HG02938 (cell line): ENCODE data around the gene OR4K2.
"Not testable (repeated sequence)": the region's sequence is repeated elsewhere in the genome, so short reads cannot be mapped to it uniquely, and the experiment has no call there.

Source experiments
- ATAC-seq: cut with Tn5 transposase; IDR thresholded peaks from one replicate; pipeline ENCODE4 v1.9.1; 2021; ENCODE audit warnings: mild to moderate bottlenecking, moderate library complexity; ENCODE audit not compliant: unreplicated experiment

The OR4K2 gene

GRCh38 chr14:19874842-19875241 is at the start of gene OR4K2:
Gene OR4K2, plus strand, starts transcription at chr14:19875142. Its CDS starts 1,126 bp downstream, at chr14:19876268.
- no peak for ATAC-seq

GRCh38 chr14:19827626-19828244 is 47.2 kb upstream of the OR4K2 start:
- not testable (repeated sequence) for ATAC-seq

- ATAC-seq: no peak
These were observed 46.6 kb upstream of the OR4K2 start for GRCh38 chr14:19828314-19828713.

- not testable (repeated sequence) for ATAC-seq
These were observed 40.6 kb upstream of the OR4K2 start for GRCh38 chr14:19834203-19834848.

GRCh38 chr14:19838433-19838832 is 36.5 kb upstream of the OR4K2 start:
- ATAC-seq: no peak

GRCh38 chr14:19851365-19851764 is 23.6 kb upstream of the OR4K2 start:
- no peak for ATAC-seq

- not testable (repeated sequence) for ATAC-seq
These were observed 8.8 kb upstream of the OR4K2 start for GRCh38 chr14:19866061-19866669.

GRCh38 chr14:19873178-19873577 is 1.8 kb upstream of the OR4K2 start:
- ATAC-seq: no peak

GRCh38 chr14:19878029-19878642 is 3.2 kb downstream of the OR4K2 start:
- no peak for ATAC-seq

GRCh38 chr14:19895282-19895681 is 20.3 kb downstream of the OR4K2 start:
- ATAC-seq: no peak

- no peak for ATAC-seq
These were observed 26.1 kb downstream of the OR4K2 start for GRCh38 chr14:19900999-19901398.

- no peak for ATAC-seq
These were observed 27.5 kb downstream of the OR4K2 start for GRCh38 chr14:19902409-19902808.

- ATAC-seq: no peak
These were observed 31.7 kb downstream of the OR4K2 start for GRCh38 chr14:19906665-19907064.

- ATAC-seq: no peak
These were observed 36.2 kb downstream of the OR4K2 start for GRCh38 chr14:19911114-19911513.

- ATAC-seq: no peak
These were observed 42.3 kb downstream of the OR4K2 start for GRCh38 chr14:19917243-19917642.

- no peak for ATAC-seq
These were observed 43.1 kb downstream of the OR4K2 start for GRCh38 chr14:19917955-19918518.

- ATAC-seq: no peak
These were observed 43.8 kb downstream of the OR4K2 start for GRCh38 chr14:19918553-19919264.

- no peak for ATAC-seq
These were observed 45.2 kb downstream of the OR4K2 start, which contains the start of gene OR4K5 for GRCh38 chr14:19920021-19920657. Gene OR4K5, plus strand, starts transcription at chr14:19920607. Its CDS starts 0 bp downstream, at chr14:19920607.

- ATAC-seq: no peak
These were observed 55.7 kb downstream of the OR4K2 start, which contains the start of gene OR4K1 for GRCh38 chr14:19930617-19931016. Gene OR4K1, plus strand, starts transcription at chr14:19930917. Its CDS starts 4,750 bp downstream, at chr14:19935667.
